ENCODE data around the gene ARHGEF40.

The ARHGEF40 gene

GRCh38 chr14:21096438-21096837 is 26.3 kb downstream of the ARHGEF40 start:
- in situ Hi-C loops (cut with HindIII; ENCODE audit: low sequenced_read_pairs): no loop called here

GRCh38 chr14:21096978-21097635 is 27.0 kb downstream of the ARHGEF40 start:
- in situ Hi-C loops (cut with HindIII; ENCODE audit: low sequenced_read_pairs): no loop called here

- in situ Hi-C loops (cut with HindIII; ENCODE audit: low sequenced_read_pairs): no loop called here
These were observed 27.6 kb downstream of the ARHGEF40 start for GRCh38 chr14:21097636-21098075.

- in situ Hi-C loops (cut with HindIII; ENCODE audit: low sequenced_read_pairs): no loop called here
These were observed 28.2 kb downstream of the ARHGEF40 start, which contains the start of gene ZNF219 for GRCh38 chr14:21098076-21098891. TSS of gene ZNF219 (minus strand) at chr14:21098655. CDS start at chr14:21093591, 5,064 bp downstream.

- in situ Hi-C loops (cut with HindIII; ENCODE audit: low sequenced_read_pairs): no loop called here
These were observed 28.9 kb downstream of the ARHGEF40 start for GRCh38 chr14:21098892-21099595.

- in situ Hi-C loops (cut with HindIII; ENCODE audit: low sequenced_read_pairs): no loop called here
These were observed 29.5 kb downstream of the ARHGEF40 start for GRCh38 chr14:21099596-21099985.

GRCh38 chr14:21100931-21101330 is 30.8 kb downstream of the ARHGEF40 start, which contains the start of gene TMEM253:
TSS of gene TMEM253 (plus strand) at chr14:21101066. CDS start at chr14:21101344, 278 bp downstream.
- in situ Hi-C loops (cut with HindIII; ENCODE audit: low sequenced_read_pairs): no loop called here

GRCh38 chr14:21101802-21102413 is 31.8 kb downstream of the ARHGEF40 start:
- in situ Hi-C loops (cut with HindIII; ENCODE audit: low sequenced_read_pairs): no loop called here

- in situ Hi-C loops (cut with HindIII; ENCODE audit: low sequenced_read_pairs): no loop called here
These were observed 32.7 kb downstream of the ARHGEF40 start for GRCh38 chr14:21102521-21103410.

GRCh38 chr14:21103411-21103709 is 33.3 kb downstream of the ARHGEF40 start:
- in situ Hi-C loops (cut with HindIII; ENCODE audit: low sequenced_read_pairs): no loop called here

- in situ Hi-C loops (cut with HindIII; ENCODE audit: low sequenced_read_pairs): no loop called here
These were observed 33.8 kb downstream of the ARHGEF40 start for GRCh38 chr14:21103710-21104447.

- in situ Hi-C loops (cut with HindIII; ENCODE audit: low sequenced_read_pairs): no loop called here
These were observed 34.5 kb downstream of the ARHGEF40 start for GRCh38 chr14:21104448-21105060.

- in situ Hi-C loops (cut with HindIII; ENCODE audit: low sequenced_read_pairs): no loop called here
These were observed 35.0 kb downstream of the ARHGEF40 start for GRCh38 chr14:21105095-21105494.

- in situ Hi-C loops (cut with HindIII; ENCODE audit: low sequenced_read_pairs): no loop called here
These were observed 36.0 kb downstream of the ARHGEF40 start for GRCh38 chr14:21106176-21106497.

GRCh38 chr14:21106498-21107282 is 36.6 kb downstream of the ARHGEF40 start:
- in situ Hi-C loops (cut with HindIII; ENCODE audit: low sequenced_read_pairs): no loop called here

GRCh38 chr14:21107283-21107800 is 37.2 kb downstream of the ARHGEF40 start:
- in situ Hi-C loops (cut with HindIII; ENCODE audit: low sequenced_read_pairs): no loop called here

GRCh38 chr14:21108791-21109190 is 38.7 kb downstream of the ARHGEF40 start:
- in situ Hi-C loops (cut with HindIII; ENCODE audit: low sequenced_read_pairs): no loop called here
